Keratinocyte (primary cell): ENCODE measurements around the gene RELT.

Experiments used
- CTCF ChIP-seq, 3 experiments: IDR thresholded peaks in 1 of 3; conservative IDR thresholded peaks in 1 of 3; optimal IDR thresholded peaks in 1 of 3; 2 replicates in 2 of 3; 3 replicates in 1 of 3; pipeline versions ENCODE3 to v1.5.1; 2011; ENCODE audit warnings: low read length in 3 of 3, mild to moderate bottlenecking in 3 of 3, moderate library complexity in 2 of 3, control low read depth in 1 of 3, inconsistent platforms in 1 of 3; ENCODE audit not compliant: insufficient read depth in 2 of 3; ENCODE audit errors: extremely low read depth in 1 of 3
- EZH2 ChIP-seq: IDR thresholded peaks from one replicate; pipeline ENCODE4 v1.6.1; 2012; ENCODE audit warnings: inconsistent platforms, mild to moderate bottlenecking, low read length, moderate library complexity

GRCh38 chr11:73398132-73398526 is 21.9 kb downstream of the RELT start:
- TF ChIP-seq CTCF (optimal IDR thresholded peaks at IDR 0.05 in 1 of 3, IDR thresholded peaks at IDR 0.05 in 1 of 3, conservative IDR thresholded peaks at IDR 0.05 in 1 of 3; ENCODE audit: extremely low read depth in 1 of 3, insufficient read depth in 2 of 3, low read length in 3 of 3) (no peak), EZH2 (no peak)
